ENCODE data around the gene SMIM10L1. TPM values are rescaled to one million over a fixed set of nuclear protein-coding genes. Genes with fewer than 3 reads are reported as not detected.

Gene SMIM10L1
- total RNA-seq, 1 donor from 2014 or later: 8.4 TPM

DNA sequence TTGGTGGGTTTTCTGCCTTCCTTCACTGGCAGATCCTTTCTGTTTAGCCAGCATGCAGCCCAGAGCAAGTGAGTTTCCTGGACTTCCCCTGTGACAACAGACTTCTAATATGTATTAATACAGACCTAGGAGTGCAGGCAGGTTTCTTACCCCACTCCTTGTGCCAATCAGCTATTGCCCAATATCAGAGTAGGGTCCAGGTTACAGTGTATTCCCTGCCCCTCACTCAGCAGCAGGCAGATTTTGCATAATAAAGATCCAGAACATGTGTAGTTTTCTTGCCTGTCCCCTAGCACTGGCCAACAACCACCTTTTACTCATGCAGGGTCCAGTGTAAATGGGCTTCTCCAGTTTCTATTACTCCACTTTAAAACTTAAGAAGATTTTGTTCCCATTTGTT, 4.7 kb upstream of the SMIM10L1 start:
- H3K4me3 ChIP-seq: no peak overlapping the region
- peaks cover 9% of the 10 kb centered on the region for H3K36me3 ChIP-seq
- no peak overlapping the region for H3K27ac ChIP-seq
- peaks cover 22% of the 10 kb centered on the region for H3K4me1 ChIP-seq
- ATAC-seq (no peak), DNase-seq (no peak)
- TF ChIP-seq, protein P1, sequence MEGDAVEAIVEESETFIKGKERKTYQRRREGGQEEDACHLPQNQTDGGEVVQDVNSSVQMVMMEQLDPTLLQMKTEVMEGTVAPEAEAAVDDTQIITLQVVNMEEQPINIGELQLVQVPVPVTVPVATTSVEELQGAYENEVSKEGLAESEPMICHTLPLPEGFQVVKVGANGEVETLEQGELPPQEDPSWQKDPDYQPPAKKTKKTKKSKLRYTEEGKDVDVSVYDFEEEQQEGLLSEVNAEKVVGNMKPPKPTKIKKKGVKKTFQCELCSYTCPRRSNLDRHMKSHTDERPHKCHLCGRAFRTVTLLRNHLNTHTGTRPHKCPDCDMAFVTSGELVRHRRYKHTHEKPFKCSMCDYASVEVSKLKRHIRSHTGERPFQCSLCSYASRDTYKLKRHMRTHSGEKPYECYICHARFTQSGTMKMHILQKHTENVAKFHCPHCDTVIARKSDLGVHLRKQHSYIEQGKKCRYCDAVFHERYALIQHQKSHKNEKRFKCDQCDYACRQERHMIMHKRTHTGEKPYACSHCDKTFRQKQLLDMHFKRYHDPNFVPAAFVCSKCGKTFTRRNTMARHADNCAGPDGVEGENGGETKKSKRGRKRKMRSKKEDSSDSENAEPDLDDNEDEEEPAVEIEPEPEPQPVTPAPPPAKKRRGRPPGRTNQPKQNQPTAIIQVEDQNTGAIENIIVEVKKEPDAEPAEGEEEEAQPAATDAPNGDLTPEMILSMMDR (IDR thresholded peaks at IDR 0.05): no peak
- intact Hi-C loops (cut with DNase I): no loop called here
- no peaks in the 10 kb centered on the region for H3K9me3 ChIP-seq
- H3K27me3 ChIP-seq (ENCODE audit: low read depth): no peaks in the 10 kb centered on the region

DNA sequence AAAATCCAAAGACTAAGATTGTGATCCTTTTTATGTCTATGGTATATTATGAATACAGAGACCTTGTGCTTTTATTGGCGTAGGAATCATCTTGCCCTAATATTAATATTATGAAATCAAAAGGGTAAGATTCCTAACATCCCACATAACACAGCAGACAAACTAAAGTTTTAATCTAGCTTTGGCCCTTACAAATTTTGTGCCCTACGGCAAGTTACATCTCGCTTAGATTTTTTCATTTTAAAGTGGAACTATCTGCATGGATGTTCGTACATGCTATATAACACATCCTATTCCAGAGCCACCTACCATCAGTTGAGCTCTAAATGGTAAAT, 217 bp upstream of the SMIM10L1 start:
- Histone ChIP-seq H3K9me3 (no peaks in the 10 kb centered on the region), H3K4me3 (peak overlapping the region; percentile 93), H3K27me3 (ENCODE audit: low read depth) (no peaks in the 10 kb centered on the region), H3K36me3 (peaks cover 6% of the 10 kb centered on the region), H3K4me1 (peaks cover 32% of the 10 kb centered on the region), H3K27ac (peak overlapping the region; percentile 97)
- TF ChIP-seq, protein P1 (IDR thresholded peaks at IDR 0.05): no peak
- intact Hi-C loops (cut with DNase I): no loop called here
- DNase-seq (no peak), ATAC-seq (no peak)

DNA sequence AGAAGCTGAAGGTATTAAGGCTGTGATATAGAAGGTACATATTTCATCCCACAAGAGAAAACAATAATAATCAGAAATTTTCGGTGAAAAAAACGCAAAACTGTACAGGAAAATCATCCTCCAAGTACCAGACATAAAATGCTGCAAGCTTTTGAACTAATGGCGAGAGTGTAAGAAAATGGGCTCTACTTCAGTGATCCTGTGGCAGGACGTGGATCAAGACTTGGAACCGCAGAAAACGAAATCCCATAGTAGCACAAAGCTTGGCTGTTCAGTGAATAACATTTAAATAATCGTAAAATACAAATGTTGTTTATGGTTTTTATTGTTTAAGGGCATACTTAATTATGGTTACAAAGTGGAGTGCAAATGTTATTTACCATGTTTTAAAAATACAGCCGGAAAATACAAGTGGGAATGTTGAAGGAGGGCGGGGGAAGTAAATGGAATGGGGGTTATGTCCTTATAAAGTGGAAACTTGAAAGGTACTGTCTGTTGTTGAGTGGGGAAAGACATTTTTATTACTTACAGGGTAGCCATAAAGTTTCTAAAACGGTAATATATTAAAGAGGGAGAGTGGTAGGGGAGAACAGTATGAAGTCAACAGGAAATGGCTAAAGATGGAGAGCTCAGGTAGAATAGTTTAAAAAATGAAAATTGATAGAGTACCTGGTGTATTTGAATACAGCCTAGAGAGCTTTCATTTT, 1.1 kb downstream of the SMIM10L1 start:
- TF ChIP-seq, protein P1 (IDR thresholded peaks at IDR 0.05): no peak
- intact Hi-C loops (cut with DNase I): no loop called here
- DNase-seq: no peak
- peak in 1 of 2 donors; percentile 27 for ATAC-seq
- no peaks in the 10 kb centered on the region for H3K36me3 ChIP-seq
- H3K27me3 ChIP-seq (ENCODE audit: low read depth): no peaks in the 10 kb centered on the region
- peak overlapping the region; percentile 97 for H3K27ac ChIP-seq
- peak overlapping the region; percentile 93 for H3K4me3 ChIP-seq
- no peaks in the 10 kb centered on the region for H3K9me3 ChIP-seq
- peaks cover 32% of the 10 kb centered on the region for H3K4me1 ChIP-seq

DNA sequence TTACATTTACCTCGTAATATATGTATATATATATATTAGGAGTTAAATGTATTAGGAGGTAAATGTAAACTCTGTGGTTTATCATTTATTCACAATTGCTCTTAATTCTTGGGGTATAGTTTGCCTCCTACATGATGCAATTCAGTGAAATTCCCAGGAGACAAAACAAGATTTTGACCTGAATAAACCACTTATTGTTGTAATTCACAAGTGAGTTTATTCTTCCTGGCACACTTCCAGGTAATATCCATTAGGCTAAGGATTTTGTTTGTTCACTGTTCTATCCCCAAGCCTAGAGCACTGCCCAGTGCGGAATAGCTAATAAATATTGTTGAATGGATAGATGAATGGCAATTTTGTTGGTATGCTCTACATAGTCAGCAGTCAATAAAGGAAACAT, 3.0 kb downstream of the SMIM10L1 start:
- H3K27me3 ChIP-seq (ENCODE audit: low read depth): no peaks in the 10 kb centered on the region
- no peak for ATAC-seq
- no peaks in the 10 kb centered on the region for H3K9me3 ChIP-seq
- no peak overlapping the region for H3K4me3 ChIP-seq
- no peak for DNase-seq
- H3K27ac ChIP-seq: no peak overlapping the region
- peaks cover 28% of the 10 kb centered on the region for H3K4me1 ChIP-seq
- intact Hi-C loops (cut with DNase I): no loop called here
- TF ChIP-seq, protein P1 (IDR thresholded peaks at IDR 0.05): no peak
- H3K36me3 ChIP-seq: no peaks in the 10 kb centered on the region

DNA sequence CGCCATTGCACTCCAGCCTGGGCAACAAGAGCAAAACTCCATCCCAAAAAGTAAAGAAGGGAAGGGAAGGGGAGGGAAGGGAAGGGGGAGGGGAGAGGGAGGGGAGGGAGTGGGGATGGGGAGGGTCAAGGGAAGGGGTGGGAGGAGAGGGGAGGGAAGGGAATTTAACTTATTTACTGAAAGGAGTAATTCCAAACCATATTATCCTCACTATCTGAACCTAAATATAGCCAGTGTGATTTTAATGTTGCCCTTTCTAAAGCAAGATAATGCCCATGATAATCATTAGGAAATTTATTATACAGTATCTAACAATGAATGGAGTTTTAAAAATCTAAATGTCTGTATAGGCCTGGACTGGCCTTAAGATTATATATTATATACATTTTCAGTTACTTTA, 7.3 kb downstream of the SMIM10L1 start:
- Histone ChIP-seq H3K27ac (no peak overlapping the region), H3K4me1 (no peaks in the 10 kb centered on the region), H3K9me3 (no peaks in the 10 kb centered on the region), H3K27me3 (ENCODE audit: low read depth) (no peaks in the 10 kb centered on the region), H3K36me3 (no peaks in the 10 kb centered on the region), H3K4me3 (no peak overlapping the region)
- TF ChIP-seq, protein P1 (IDR thresholded peaks at IDR 0.05): no peak
- intact Hi-C loops (cut with DNase I): no loop called here
- ATAC-seq (no peak), DNase-seq (no peak)

All from lower lobe of right lung (tissue), 2 donors.